NCI-H2107 (cell line): ENCODE results near the gene SBSN.
A peak's percentile ranks its signal among the peaks of the same experiment; 100 is the strongest.

Experiments used
- DNase-seq: peaks from one replicate; lab custom pipeline; 2025; lab: John Stamatoyannopoulos, UW

Gene SBSN

DNA sequence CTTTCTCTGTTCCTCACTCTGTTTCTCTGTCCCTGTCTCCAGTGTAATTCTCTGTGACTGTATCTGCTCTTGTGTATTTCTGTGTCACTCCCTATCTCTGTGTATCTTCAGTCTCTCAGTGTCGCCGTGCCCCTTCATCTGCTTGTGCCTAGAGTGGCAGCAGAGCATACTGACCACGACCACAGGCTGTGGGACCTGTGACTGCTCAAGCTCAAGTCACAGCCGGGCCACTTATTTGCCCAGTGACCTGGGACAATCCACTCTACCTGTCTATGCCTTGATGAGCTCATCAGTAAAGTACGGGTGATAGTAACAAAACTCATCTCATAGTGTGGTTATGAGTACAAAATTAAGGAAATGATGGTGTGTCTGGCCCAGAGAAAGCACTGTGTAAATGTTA is 26.0 kb upstream of the SBSN start:
- DNase-seq: no peak

DNA sequence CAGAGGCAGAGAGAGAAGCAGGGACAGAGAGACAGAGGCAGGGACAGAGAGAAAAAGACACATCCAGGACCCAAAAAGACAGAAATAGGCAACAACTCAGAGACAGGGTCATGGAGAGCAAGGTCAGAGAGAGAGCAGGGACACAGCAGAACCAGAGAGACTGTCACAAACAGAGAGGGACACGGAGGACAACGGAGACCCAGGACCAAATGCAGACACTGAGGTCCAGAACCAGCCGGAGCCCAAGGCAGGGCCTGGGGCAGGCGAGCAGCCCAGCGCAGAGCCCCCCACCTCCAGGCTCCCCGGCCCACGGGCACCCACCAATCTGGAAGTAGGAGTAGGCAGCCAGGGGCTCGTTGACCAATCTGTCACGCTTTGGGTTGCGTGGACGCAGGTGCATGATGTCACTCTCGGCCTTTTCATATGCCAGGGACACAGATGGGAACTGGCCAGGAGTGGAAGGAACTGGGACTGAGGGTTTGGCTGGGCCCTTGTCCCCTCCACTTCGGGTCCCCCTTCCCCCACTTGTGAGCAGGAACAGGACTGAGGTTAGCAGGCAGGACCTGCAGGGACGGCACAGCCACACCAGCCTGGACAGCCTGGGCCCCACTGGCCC is 25.4 kb upstream of the SBSN start:
- DNase-seq: no peak

- DNase-seq: no peak
These were observed 24.6 kb upstream of the SBSN start for GRCh38 chr19:35552534-35553384.

GRCh38 chr19:35551091-35551810 is 23.1 kb upstream of the SBSN start:
- no peak for DNase-seq

DNA sequence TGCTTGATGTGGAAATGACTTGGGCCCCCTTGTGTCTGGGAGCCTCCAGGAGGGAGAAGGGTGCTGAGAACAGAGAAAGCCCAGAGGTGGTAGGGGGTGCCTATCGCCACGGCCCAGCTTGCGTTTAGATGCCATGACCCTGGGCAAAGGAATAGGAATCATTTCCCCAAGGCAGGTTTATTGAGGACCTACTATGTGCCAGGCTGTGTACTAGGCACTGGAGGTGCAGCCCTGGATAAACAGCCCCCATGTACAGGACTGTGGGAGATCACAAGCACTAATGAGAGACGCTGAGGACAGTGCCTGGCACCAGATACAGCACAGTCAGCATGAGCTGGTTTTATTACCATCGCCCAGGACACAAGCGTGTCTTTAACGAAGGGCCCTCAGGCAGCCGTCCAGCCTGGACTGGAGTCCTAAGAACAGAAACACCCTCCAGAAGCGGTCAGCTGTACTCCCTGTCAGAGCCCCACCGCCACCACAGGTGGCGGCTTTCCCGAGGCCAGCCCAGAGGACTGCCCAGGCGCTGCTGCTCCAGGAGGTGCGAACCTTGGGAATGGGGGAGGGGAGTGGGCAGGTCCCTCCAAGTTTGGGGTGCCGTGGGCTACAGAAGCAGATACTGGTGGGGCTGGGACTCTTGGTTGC is 21.9 kb upstream of the SBSN start:
- DNase-seq: no peak

DNA sequence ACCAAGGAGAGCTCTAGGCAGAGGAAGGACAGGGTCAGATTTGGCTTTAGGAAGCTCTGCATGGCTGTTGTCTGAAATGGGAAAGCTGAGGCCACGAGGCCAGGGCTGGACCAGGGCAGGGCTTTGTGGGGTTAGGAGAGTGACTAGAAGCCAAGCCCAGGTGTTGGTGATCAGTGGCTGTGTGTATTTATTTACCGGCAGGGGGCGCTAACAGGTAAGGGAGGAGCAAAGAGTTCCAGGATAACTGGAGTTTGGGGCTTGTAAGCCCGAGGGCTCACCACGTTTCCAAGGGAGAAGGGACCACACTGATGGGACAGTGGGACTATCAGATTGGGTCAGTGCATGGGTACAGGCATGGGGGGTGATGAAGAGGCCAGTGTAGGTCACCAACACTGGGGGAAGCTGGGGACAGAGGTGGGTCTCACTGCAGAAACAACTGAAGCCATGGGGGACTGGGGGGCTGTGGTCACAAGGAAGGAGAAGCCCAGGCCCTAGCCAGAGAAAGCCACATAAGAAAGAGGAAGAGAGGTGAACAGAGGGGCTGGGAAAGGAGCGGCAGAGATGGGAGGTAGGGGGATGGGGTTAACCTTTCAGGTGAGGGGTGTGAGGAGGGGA is 21.2 kb upstream of the SBSN start:
- peak; percentile 63 for DNase-seq

GRCh38 chr19:35546532-35546931 is 18.4 kb upstream of the SBSN start:
- no peak for DNase-seq

- no peak for DNase-seq
These were observed 17.8 kb upstream of the SBSN start for GRCh38 chr19:35545855-35546381.

DNA sequence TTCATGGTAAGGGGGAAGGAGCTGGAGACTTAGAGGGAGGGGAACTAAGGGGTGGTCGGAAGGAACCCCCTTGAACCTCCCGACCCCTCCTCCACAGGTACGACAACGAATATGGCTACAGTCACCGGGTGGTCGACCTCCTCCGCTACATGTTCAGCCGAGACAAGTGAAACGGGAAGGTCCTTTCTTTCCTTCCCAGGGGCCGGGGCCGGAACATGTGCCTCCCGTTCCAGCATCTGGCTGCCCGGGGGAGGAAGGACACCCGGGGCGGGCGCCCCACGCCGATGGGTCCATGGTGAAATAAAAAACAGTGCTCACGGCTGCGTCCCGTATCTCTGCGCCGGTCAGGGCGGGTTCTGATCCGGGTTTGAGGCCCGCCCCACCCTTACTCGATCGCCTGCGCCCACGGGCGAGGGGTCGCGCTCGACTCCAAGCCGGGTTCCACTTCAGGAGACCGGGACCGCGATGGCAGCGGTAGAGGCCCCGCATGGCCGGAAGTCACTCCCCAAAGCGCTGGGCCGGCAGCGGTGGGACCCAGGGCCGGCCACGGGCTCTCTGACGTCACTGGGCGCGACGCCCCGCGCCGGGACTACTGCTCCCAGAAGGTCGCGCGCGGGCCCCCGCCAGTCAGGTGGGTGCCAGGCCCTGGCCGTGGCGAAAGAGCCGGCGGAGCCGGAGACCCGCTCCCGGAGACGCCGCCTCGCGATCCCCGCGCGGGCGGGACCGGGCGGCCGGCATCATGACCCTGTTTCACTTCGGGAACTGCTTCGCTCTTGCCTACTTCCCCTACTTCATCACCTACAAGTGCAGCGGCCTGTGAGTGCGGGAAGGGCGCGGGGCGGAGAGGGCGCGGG is 17.1 kb upstream of the SBSN start, which contains the start of gene TMEM147:
TMEM147 (plus strand) TSS at position 626 of the 854 bp plus-strand sequence; CDS start at position 740, 114 bp downstream.
- peak; percentile 16 for DNase-seq

DNA sequence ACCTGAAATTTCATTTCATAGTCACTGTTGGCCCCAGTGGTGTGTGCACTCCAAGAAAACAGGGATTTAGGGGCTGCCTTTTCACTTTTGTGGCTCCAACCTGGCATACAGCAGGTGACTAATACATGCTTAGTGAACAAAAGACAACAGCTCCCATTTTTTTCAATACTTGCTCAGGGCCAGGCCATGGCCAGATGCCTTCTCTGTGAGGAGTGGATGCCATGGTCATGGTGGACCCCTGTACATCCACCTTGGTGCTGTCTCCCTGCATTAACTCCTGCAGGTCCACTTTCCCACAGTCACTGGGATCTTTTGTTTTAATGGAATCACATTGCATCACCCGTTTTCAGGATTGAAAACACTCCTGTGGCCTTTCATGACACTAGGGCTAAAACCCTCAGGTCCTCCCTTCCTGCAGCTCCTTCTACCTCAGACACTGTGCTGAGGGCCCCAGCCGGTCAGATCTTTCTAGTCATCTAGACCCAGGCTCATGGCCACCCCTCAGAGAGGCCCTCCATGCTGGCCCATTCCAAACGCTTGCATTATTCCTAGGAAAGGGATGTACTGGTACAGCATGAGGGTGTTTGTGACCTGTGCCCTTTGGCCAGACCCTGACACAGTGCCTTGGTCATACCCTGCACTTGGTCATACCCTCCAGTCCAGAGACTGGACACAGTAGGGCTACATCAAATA is 16.1 kb upstream of the SBSN start:
- DNase-seq: no peak

GRCh38 chr19:35543280-35544109 is 15.4 kb upstream of the SBSN start:
- no peak for DNase-seq

DNA sequence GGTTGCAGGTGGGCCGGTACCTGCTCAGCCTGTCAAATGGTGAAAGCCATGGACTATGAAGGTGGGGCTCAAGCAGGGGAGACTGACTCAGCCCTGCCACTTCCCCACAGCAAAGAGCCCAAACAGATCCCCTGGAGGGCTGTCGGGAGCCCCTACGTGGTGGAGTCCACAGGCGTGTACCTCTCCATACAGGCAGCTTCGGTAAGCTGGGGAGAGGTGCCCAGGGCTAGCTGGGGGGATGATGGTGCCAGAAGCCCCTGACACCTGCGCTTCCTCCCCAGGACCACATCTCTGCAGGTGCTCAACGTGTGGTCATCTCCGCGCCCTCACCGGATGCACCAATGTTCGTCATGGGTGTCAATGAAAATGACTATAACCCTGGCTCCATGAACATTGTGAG is 14.1 kb upstream of the SBSN start:
- no peak for DNase-seq

- DNase-seq: no peak
These were observed 12.3 kb upstream of the SBSN start for GRCh38 chr19:35540356-35540927.

GRCh38 chr19:35539850-35540249 is 11.7 kb upstream of the SBSN start:
- no peak for DNase-seq

- no peak for DNase-seq
These were observed 11.2 kb upstream of the SBSN start for GRCh38 chr19:35539314-35539713.

DNA sequence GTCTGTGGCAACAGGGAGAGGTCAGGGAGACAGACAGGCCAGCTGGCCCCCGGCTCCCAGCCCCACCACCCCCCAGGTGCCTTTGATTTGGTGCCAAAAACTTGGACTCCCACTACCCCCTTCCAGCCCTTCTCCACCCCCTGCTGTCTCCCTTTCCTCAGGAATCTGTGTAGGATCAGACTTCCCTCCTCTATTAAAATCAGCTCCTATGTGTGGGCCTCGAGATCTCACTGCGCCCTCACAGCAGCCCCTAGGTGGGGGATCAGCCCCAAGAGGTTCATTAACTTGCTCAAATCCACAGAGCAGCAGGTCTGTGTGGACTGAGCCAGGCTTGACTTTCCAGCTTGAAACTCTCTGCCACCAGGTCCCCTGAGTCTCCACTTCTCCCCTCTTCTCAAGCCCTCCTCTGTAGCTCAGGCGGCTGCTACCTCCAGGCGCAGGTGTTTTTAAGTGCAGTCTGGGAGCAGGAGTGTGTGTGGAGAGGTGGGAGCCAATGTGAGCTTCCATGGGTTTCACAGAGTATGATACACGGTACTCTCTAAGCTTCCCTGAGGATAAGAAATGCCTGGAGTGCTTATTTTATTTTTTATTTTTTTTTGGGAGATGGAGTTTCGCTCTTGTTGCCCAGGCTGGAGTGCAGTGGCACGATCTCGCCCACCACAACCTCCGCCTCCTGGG is 6.8 kb upstream of the SBSN start:
- peak; percentile 15 for DNase-seq

GRCh38 chr19:35533822-35534392 is 5.8 kb upstream of the SBSN start:
- DNase-seq: no peak
